Fibroblast of lung (primary cell): ENCODE data around the gene THEM4.

Experiments
- EZH2 ChIP-seq: IDR thresholded peaks from 2 replicates; pipeline ENCODE4 v1.5.1; 2012; ENCODE audit warnings: low read length, control low read depth, mild to moderate bottlenecking; ENCODE audit errors: missing control alignments
- TF ChIP-seq, protein P1 (sequence below), 2 donors: IDR thresholded peaks in 1 of 2; conservative IDR thresholded peaks in 1 of 2; 1 replicate in 1 of 2; 2 replicates in 1 of 2; pipeline ENCODE4 v1.5.1; 2011 to 2012; ENCODE audit warnings: low read length in 2 of 2, control low read depth in 1 of 2, inconsistent platforms in 1 of 2, low read depth in 1 of 2, mild to moderate bottlenecking in 1 of 2

DNA sequence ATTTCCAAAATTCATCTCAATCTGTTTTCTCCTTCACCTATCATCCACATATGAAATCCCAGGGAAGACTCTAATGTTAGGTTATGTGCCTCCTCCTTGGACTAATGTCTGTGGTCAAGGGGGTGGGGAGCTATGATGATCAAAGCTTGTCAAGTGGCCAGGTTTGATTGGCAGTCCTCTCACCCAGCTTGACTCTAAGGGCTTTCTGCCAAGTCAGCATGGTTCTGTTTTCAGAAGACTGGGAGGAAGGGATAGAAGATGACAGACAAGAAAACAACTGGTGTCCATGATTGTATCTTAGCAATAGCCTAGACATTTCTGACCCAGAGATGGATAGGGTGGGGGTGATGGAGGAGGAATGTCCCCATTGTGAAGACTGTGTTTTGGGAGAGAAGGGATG is 46.7 kb downstream of the THEM4 start:
- TF ChIP-seq, protein P1, sequence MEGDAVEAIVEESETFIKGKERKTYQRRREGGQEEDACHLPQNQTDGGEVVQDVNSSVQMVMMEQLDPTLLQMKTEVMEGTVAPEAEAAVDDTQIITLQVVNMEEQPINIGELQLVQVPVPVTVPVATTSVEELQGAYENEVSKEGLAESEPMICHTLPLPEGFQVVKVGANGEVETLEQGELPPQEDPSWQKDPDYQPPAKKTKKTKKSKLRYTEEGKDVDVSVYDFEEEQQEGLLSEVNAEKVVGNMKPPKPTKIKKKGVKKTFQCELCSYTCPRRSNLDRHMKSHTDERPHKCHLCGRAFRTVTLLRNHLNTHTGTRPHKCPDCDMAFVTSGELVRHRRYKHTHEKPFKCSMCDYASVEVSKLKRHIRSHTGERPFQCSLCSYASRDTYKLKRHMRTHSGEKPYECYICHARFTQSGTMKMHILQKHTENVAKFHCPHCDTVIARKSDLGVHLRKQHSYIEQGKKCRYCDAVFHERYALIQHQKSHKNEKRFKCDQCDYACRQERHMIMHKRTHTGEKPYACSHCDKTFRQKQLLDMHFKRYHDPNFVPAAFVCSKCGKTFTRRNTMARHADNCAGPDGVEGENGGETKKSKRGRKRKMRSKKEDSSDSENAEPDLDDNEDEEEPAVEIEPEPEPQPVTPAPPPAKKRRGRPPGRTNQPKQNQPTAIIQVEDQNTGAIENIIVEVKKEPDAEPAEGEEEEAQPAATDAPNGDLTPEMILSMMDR (conservative IDR thresholded peaks at IDR 0.05 in 1 of 2, IDR thresholded peaks at IDR 0.05 in 1 of 2; ENCODE audit: low read depth in 1 of 2, low read length in 2 of 2) = no peak
- TF ChIP-seq EZH2 = no peak
